Measurements from ENCODE around the gene MKKS.
A peak's percentile ranks its signal among the peaks of the same experiment; 100 is the strongest.
"Not testable (repeated sequence)": the region's sequence is repeated elsewhere in the genome, so short reads cannot be mapped to it uniquely, and the experiment has no call there.

The MKKS gene

GRCh38 chr20:10436053-10436699, 2.2 kb upstream of the MKKS start:
- no peak for DNase-seq
- Mint-ChIP-seq H3K36me3 (peaks cover 7 to 15% of the 10 kb centered on the region in 2 donors), H3K4me3 (peak overlapping the region in 1 of 2 donors; percentile 46), H3K4me1 (peaks cover 20 to 31% of the 10 kb centered on the region in 2 donors), H3K27ac (no peak overlapping the region), H3K27me3 (no peaks in the 10 kb centered on the region), H3K9me3 (no peaks in the 10 kb centered on the region)
- no peak for ATAC-seq (replicated peaks)

GRCh38 chr20:10434832-10435812, 1.1 kb upstream of the MKKS start, which contains the start of gene SLX4IP:
Gene SLX4IP (plus strand): TSS chr20:10435305. CDS start chr20:10458205, 22,900 bp downstream.
- Mint-ChIP-seq H3K4me1 (peaks cover 21 to 31% of the 10 kb centered on the region in 2 donors), H3K36me3 (peaks cover 2 to 8% of the 10 kb centered on the region in 2 donors), H3K4me3 (peak within 1 kb of the TSS; percentile 91)

GRCh38 chr20:10434467-10434831, 427 bp upstream of the MKKS start:
- peaks cover 2 to 8% of the 10 kb centered on the region in 2 donors for H3K36me3 Mint-ChIP-seq
- H3K4me3 Mint-ChIP-seq: peak overlapping the region; percentile 91
- no peaks in the 10 kb centered on the region for H3K9me3 Mint-ChIP-seq
- H3K27ac Mint-ChIP-seq: peak overlapping the region; percentile 95
- peaks cover 24 to 34% of the 10 kb centered on the region in 2 donors for H3K4me1 Mint-ChIP-seq
- ATAC-seq (replicated peaks) (peak; percentile 65 to 66), DNase-seq (peak; percentile 86)
- H3K27me3 Mint-ChIP-seq: no peaks in the 10 kb centered on the region

More at GRCh38 chr20:10434832-10435812, 1.1 kb upstream of the MKKS start, which contains the start of gene SLX4IP:
- H3K27me3 Mint-ChIP-seq: no peaks in the 10 kb centered on the region
- no peaks in the 10 kb centered on the region for H3K9me3 Mint-ChIP-seq
- peak; percentile 87 for DNase-seq
- H3K27ac Mint-ChIP-seq: peak within 1 kb of the TSS; percentile 95
- peak; percentile 77 to 79 for ATAC-seq (replicated peaks)

GRCh38 chr20:10433014-10433622, 904 bp downstream of the MKKS start:
- H3K4me1 Mint-ChIP-seq: peaks cover 31 to 42% of the 10 kb centered on the region in 2 donors
- H3K4me3 Mint-ChIP-seq: peak overlapping the region; percentile 91
- H3K9me3 Mint-ChIP-seq: no peaks in the 10 kb centered on the region
- H3K27ac Mint-ChIP-seq: peak overlapping the region; percentile 95
- H3K36me3 Mint-ChIP-seq: peaks cover 2 to 8% of the 10 kb centered on the region in 2 donors
- H3K27me3 Mint-ChIP-seq: no peaks in the 10 kb centered on the region
- no peak for DNase-seq
- no peak for ATAC-seq (replicated peaks)

- Mint-ChIP-seq H3K27me3 (no peaks in the 10 kb centered on the region), H3K36me3 (peaks cover 2 to 8% of the 10 kb centered on the region in 2 donors), H3K4me1 (peaks cover 31 to 35% of the 10 kb centered on the region in 2 donors), H3K27ac (peak overlapping the region; percentile 80), H3K9me3 (no peaks in the 10 kb centered on the region), H3K4me3 (peak overlapping the region in 1 of 2 donors; percentile 11)
- DNase-seq (no peak), ATAC-seq (replicated peaks) (no peak)
Measured at GRCh38 chr20:10432079-10432478, 1.9 kb downstream of the MKKS start.

- H3K4me1 Mint-ChIP-seq: peaks cover 32% of the 10 kb centered on the region in 2 donors
- ATAC-seq (replicated peaks) (no peak), DNase-seq (no peak)
- peaks cover 2 to 12% of the 10 kb centered on the region in 2 donors for H3K36me3 Mint-ChIP-seq
- no peak overlapping the region for H3K4me3 Mint-ChIP-seq
- no peaks in the 10 kb centered on the region for H3K27me3 Mint-ChIP-seq
- H3K27ac Mint-ChIP-seq: no peak overlapping the region
- H3K9me3 Mint-ChIP-seq: no peaks in the 10 kb centered on the region
Measured at GRCh38 chr20:10430704-10431103, 3.3 kb downstream of the MKKS start.

- H3K36me3 Mint-ChIP-seq: peaks cover 2 to 12% of the 10 kb centered on the region in 2 donors
- H3K4me3 Mint-ChIP-seq: no peak overlapping the region
- no peak for DNase-seq
- H3K27me3 Mint-ChIP-seq: no peaks in the 10 kb centered on the region
- H3K4me1 Mint-ChIP-seq: peaks cover 28 to 32% of the 10 kb centered on the region in 2 donors
- H3K27ac Mint-ChIP-seq: no peak overlapping the region
- no peaks in the 10 kb centered on the region for H3K9me3 Mint-ChIP-seq
- ATAC-seq (replicated peaks): no peak
Measured at GRCh38 chr20:10430000-10430466, 4.0 kb downstream of the MKKS start.

- ATAC-seq (replicated peaks) (no peak), DNase-seq (no peak)
- Mint-ChIP-seq H3K27ac (no peak overlapping the region), H3K9me3 (no peaks in the 10 kb centered on the region), H3K4me1 (peaks cover 28 to 32% of the 10 kb centered on the region in 2 donors), H3K36me3 (peaks cover 3 to 12% of the 10 kb centered on the region in 2 donors), H3K4me3 (no peak overlapping the region), H3K27me3 (no peaks in the 10 kb centered on the region)
Measured at GRCh38 chr20:10429443-10429981, 4.5 kb downstream of the MKKS start.

GRCh38 chr20:10428008-10428407, 6.0 kb downstream of the MKKS start:
- H3K9me3 Mint-ChIP-seq: no peaks in the 10 kb centered on the region
- ATAC-seq (replicated peaks) (no peak), DNase-seq (no peak)
- no peak overlapping the region for H3K4me3 Mint-ChIP-seq
- H3K27me3 Mint-ChIP-seq: no peaks in the 10 kb centered on the region
- H3K27ac Mint-ChIP-seq: no peak overlapping the region
- H3K4me1 Mint-ChIP-seq: peaks cover 24 to 29% of the 10 kb centered on the region in 2 donors
- H3K36me3 Mint-ChIP-seq: peaks cover 4 to 19% of the 10 kb centered on the region in 2 donors

GRCh38 chr20:10427060-10427692, 6.8 kb downstream of the MKKS start:
- H3K9me3 Mint-ChIP-seq: no peaks in the 10 kb centered on the region
- ATAC-seq (replicated peaks) (no peak), DNase-seq (no peak)
- H3K27me3 Mint-ChIP-seq: no peaks in the 10 kb centered on the region
- peaks cover 21 to 25% of the 10 kb centered on the region in 2 donors for H3K4me1 Mint-ChIP-seq
- peaks cover 8 to 18% of the 10 kb centered on the region in 2 donors for H3K36me3 Mint-ChIP-seq
- H3K27ac Mint-ChIP-seq: no peak overlapping the region
- H3K4me3 Mint-ChIP-seq: no peak overlapping the region

GRCh38 chr20:10423735-10424134, 10.3 kb downstream of the MKKS start:
- no peaks in the 10 kb centered on the region for H3K9me3 Mint-ChIP-seq
- ATAC-seq (replicated peaks) (peak in 1 of 2 donors; percentile 45), DNase-seq (no peak)
- no peaks in the 10 kb centered on the region for H3K27me3 Mint-ChIP-seq
- peaks cover 3 to 5% of the 10 kb centered on the region in 2 donors for H3K4me1 Mint-ChIP-seq
- no peak overlapping the region for H3K4me3 Mint-ChIP-seq
- H3K27ac Mint-ChIP-seq: no peak overlapping the region
- H3K36me3 Mint-ChIP-seq: peaks cover 11 to 12% of the 10 kb centered on the region in 2 donors

- DNase-seq (no peak), ATAC-seq (replicated peaks) (no peak)
- Mint-ChIP-seq H3K27ac (no peak overlapping the region), H3K27me3 (no peaks in the 10 kb centered on the region), H3K4me3 (no peak overlapping the region), H3K9me3 (no peaks in the 10 kb centered on the region), H3K36me3 (peaks cover 24% of the 10 kb centered on the region in 2 donors), H3K4me1 (peaks cover 10 to 17% of the 10 kb centered on the region in 2 donors)
Measured at GRCh38 chr20:10419550-10420133, 14.4 kb downstream of the MKKS start.

- not testable (repeated sequence) for H3K4me3 Mint-ChIP-seq; DNase-seq; H3K27me3 Mint-ChIP-seq; H3K27ac Mint-ChIP-seq; H3K9me3 Mint-ChIP-seq; ATAC-seq (replicated peaks)
- Mint-ChIP-seq H3K4me1 (peaks cover 9 to 19% of the 10 kb centered on the region in 2 donors), H3K36me3 (peaks cover 16 to 19% of the 10 kb centered on the region in 2 donors)
Measured at GRCh38 chr20:10417218-10417617, 16.8 kb downstream of the MKKS start.

Data from stimulated activated naive B cell treated with anti-CD40 and anti-IgM and Interleukin-4, amounts not matched to agents 10 μg/mL and 1 μg/mL and 100 μg/mL, for 72 hours (primary cell).